ENCODE data around the gene NUP98.

DNA sequence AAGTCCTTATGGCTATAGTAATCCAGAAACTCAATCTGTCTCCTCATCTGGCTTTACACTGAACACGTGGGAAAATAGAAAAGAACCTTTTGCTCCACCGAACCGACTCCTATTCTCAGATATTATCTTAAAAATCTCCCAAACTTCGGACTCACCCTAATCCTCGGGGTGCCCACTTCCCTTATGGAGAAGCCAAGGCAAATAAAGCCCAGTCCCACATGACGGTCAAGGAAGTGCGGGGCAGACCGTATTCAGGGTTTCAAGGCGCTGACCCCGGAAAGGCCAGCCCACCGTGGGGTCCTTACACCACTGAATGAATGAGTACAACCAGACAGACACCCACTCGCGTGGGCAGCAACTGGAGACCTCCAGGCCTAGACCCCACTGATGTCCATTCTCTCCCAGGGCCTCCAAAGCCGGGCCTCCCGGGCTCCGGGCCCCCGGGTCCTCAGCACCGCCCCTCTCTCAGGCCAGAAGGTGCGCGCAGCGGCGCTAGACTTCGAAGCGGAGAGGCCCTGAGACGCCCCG lies 489 bp downstream of the NUP98 start:
- TF ChIP-seq CTCF (IDR thresholded peaks at IDR 0.05) (no peak), POLR2A (IDR thresholded peaks at IDR 0.05) (no peak)

Data from right lobe of liver (tissue), 4 donors.